TTC549 (cell line): ENCODE results near the gene TREH.

Experiments used
- FAIRE-seq: peaks from 2 replicates; lab custom pipeline; 2012; peaks lifted over from hg19 to GRCh38; lab: Jason Lieb, UNC

Gene TREH

DNA sequence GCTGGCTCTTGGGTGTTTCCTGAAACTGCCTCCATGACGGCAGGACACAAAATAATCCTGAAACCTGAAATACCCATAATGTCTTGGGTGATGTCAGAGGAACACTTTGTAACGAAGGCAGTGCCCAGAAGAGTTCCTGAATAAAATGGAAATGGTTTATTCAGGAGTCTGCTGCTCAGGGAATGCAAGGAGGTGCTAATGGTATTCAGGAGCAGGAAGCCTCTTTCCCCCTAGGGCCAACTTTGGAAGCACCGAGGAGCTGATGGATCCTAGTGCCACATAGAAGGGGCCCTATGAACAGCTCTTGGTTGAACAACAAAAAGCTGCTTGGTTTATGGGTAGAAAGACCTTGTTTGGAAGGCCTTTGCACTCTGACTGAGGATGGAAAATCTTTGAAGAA is 15.5 kb downstream of the TREH start:
- no peak for FAIRE-seq

DNA sequence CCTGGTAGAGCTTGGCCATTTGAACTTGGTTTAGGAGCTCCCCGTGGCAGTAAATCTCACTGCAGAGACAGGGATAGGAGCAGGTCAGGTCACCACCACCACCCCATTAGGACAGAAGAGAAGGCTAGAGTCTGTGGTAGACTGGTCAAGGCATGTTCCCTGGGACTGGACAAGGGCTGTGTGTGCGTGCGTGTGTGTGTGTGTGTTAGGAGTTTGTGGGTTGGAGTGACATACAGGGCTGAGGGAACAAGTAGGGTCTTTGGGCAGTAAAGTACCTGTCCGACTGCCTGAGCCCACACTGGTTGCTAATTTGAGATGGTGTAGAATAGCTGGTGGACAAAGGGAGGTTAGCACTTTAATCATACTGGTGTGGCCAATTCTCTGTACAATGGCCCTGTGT is 16.1 kb downstream of the TREH start:
- FAIRE-seq: no peak

DNA sequence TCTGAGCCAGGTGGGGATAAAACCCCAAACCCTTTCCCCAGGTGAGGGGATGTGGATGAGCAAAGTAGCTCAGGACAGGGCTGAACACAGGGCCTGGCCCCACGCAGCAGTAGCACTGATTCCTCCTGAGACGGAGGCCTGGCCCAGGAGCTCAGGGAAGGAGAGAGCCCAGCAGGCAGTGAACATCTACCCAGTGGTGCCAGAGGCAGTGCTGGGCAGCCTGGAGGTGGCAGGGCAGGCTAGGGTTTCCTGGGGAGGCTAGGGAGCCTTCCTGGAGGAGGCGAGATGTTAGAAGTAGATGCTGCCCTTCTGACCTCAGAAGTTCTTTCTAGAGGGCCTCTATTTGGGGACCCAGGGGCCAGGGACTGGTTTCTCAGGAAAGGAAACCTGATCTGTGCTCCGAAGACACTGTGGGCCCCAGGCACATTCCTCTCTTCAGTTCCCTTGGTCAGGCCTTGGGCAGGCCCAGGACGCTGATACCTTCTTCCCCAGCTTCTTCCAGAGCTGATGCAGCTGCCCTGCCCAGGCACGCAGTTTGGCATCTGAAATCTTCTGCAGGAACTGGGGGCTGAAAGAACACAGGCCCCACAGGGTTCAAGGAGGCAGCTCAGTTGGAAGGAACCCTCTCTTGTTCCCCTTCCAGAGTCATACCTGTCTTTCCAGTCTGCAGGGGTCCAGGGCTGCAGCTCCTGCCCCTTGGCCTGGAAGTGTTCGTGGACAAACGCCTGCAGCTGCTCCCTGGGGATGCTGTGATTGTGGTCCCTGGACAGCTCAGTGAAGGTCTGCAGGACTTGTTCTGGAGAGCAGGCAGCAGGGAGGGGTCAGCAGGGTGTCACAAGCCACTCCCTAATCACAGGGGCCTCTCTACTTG is 16.8 kb downstream of the TREH start:
- FAIRE-seq: no peak

DNA sequence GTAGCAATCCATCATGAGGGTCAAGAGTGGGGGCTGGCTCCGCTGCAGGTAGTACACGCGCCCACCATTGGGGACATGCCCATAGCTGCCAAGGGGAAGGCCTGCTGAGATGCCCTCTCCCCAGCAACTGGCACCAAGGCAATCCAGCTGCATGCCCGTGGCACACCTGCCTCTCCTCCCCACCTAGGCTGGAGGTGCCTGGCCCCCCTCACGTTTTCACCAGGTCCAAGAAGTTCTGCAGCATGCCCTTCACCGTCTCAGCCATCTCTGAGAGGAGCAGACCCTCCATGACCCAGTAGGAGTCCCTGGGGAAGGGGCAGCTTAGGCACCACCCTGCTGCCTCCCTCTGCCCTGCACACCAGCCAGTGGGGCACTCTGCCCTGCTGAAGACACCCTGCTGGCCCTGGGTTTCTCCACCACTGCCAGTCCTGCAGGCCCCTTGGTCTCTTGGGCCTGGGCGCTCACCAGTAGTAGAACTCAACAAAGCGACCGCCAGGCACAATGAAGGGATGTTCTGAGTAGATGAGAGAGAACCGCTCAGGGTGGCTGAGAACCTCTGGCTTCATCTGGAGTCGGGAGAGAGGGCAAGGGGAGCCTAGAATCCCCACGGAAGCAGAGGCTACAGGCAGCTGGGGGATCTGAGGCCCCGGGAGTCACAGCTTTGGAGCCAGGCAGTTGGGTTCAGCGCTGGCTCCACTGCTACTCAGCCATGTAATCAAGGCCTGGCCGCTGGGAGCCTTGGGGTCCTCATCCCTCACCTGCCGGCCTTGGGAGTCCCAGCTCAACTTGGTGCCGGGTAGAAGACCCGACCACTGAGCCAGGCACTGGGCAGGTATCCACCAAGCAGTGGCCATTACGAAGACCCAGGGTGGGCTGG is 17.8 kb downstream of the TREH start:
- FAIRE-seq: no peak

DNA sequence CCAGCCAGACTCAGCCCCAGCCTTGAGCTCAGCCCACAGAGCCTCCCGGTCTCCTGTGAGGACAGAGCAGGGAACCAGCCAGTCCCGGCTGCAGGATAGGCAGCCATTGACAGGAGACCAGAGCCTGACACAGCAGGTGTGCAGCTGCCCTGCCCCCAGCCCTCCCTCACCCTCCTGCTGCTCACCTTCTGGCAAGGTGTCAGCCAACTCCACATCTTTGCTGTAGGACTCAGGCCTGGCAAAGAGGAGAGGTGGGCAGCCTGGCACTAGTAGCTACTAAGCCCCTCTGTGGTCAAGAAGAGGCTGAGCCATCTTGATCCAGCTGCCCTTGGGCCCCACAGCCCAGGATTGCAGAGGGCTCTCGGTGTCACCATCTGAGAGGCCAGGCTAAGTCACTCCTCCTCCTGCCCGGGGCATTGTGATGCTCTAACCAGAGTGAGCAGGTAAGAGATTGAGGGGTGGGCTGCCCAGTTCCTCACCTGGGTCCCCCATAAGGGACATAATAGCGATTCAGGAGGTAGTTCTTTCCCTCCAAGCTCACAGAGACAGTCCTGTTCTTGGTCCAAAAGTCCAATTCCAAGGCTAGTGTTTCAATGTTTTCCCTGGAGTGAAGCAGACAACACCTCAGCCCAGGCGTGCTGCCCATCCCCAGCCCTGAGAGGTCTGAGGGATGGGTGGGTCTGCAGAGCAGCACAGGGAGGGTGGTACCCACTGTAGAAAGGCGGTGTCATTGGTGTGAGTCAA is 18.6 kb downstream of the TREH start:
- no peak for FAIRE-seq

DNA sequence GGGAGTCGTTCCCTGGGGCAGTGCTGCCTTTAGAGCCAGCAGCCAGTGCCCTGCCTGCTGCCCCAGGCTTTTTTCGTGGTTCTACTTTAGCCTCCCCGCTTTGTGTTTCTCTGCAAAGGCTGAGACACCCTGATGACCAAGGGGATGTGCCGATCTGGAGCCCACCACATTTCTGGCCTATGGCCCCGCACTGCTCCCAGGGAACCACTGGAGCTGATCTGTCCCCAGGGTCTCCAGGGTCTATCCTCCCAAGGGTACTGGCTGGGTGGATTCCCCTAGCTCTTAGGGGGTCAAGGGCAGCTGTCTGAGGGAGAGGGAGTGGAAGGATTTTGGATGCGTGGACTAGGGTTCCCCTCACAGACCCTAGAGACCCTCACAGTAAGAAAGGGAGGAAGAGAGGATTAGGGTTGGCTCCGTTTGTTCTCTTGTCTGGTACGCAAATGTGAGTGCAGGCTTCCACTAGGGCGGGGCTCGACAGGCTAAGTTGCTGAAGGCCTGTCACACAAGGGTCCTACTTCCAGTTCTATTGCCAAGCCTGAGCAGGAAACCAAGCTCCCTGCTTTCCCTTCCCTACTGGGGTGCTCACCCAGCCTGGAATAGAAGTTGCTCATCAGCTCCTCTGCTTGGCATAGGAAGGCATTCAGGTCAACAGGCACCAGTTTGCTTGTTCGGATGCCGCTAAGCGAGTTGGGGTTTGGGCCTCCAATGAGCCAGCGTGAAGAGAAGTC is 19.3 kb downstream of the TREH start:
- FAIRE-seq: no peak

DNA sequence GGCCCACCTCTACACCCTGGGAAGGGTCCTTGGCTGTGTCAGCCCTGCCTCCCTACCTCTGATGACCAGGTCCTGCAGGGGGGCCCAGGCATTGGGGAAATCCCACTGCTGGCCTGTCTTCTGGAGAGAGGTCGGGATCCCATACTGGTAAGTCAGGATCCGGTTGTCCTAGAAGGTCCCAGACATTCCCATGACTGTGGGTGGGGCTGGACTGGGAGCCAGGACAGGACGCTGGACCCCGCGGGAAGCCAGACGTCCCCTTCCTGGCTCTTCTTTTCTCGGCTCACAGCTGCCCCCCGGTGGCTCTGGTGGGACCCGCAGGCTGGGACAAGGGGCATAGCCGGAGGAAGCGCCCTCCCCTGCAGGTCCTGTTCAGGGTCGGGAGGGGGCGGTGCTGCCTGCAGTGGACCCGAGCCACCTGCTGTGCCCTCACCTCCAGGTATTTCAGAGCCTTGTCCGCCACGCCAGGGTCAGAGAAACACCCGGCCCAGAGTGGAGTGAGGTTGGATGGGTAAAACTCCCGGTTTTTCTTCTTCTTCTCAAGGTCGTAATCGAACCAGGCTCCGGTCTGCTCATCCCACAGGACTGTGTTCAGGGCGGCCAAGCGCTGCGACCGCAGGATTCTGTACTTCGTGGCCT is 20.0 kb downstream of the TREH start:
- FAIRE-seq: no peak

DNA sequence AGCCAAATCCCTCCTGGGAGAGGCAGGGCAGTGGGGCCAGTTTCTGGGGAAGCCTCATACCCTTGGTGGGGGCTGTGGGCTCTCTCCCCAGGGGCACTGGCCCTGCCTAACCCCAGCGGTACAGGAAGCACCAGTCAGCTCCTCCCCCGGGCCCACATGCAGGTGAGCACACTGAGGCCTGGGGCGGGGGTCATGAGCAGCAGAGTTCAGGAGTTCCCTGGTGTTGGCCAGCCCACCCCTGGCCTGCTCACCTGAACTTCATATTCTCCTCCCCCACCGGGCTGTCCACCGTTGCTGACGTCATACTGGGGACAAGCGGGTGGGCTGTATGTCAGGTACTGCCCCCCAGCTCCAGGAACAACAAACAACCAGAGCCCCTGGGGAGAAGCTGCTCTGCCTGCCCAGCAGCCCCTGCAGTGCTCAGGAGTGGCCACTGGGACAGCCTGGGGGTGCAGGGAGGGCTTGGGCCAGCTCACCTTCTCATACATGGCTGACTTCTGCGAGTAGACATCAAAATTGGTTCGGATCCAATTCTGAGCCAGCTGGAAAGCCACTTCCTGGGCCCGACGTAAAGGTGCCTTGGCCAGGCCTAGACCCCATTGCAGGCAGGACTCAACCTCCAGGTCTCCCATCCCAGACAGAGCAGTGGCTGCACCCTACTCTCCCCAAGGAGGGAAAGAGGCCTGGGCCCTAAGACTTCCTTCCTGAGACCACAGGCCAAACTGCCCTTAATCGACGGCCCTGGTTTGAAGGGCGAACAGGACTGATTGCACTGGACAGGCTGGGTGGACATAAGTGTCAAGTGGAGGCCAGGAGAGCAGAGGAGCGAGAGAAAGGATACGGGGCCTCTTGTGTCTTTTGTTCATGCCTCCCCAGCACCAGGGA is 20.8 kb downstream of the TREH start:
- no peak for FAIRE-seq

DNA sequence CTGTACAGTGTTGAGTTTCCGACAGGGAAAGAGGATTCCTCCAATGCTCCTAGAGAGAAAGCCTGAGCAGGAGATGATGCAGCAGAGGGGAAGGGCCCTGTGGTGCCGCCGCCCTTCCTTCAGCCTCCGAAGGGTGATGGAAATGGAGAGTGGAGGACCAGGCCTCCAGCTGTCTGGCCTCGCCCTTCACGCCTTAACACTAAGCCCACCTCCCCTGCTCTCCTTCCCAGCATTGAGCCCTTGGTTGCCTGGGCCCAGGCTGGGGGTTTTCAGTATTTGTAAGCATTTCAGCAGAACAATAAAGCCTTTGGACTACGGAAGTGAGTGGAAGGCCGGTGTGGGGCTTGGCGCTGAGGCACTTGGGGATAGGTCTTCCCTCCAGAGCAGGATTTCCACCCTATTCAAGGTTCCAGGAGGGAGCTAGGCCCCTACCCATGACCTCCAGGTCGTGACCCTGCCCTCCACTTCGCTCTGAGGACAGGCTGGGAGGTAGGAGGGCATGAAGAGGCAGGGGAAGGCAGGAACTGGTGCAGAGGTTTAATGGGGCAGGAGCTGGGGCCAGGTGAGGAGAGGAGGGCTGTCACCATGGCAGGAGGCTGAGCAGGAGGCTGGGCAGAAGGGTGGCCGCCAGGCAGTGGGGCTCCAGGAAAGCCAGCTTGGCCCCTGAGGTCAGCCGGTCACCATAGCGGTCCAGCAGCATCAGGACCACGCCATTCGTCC is 21.6 kb downstream of the TREH start:
- no peak for FAIRE-seq

DNA sequence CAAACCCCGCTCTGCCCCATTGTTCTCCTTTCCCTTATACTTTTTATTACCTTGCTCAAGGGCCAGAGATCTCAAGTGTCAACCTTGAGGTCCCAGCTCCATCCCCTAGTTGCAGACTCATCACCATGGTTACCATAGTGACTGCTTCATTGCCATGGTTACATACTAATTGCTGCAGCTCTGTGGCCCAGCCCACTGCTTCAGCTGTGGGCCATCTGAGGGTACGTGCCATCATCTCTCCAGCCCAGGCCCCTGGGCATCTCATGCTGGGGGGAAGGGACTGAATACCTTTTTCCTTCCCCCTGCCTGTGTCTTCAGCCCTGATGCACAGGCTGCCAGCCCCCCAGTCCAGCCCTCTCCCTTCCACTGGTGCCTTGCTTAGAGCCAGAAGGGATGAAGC is 22.2 kb downstream of the TREH start:
- no peak for FAIRE-seq

DNA sequence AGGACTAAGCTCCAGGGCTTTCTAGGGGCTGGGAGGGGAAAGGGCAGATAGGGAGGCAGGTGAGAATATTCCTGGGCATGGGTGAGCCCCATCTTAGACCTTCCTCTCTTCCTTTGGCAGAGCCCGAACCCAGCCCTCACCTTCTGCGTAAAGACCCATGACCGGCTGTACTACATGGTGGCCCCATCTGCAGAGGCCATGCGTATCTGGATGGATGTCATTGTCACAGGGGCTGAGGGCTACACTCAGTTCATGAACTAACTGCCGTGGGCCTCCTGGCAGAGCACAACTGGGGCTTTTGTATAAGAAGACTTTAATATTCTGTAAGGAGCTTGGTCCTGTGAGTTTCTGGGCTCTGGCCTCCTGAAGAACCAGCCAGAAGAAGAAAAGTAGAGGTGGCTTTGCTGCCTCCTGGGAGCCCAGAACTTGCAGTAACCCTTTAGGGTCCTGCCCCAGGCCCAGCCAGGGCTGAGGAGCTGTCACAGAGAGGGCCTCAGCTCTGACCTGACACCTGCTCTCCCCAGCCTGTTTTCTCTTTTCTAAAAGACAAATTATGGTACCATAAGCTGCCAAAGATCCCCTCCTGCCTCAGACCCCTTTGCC is 22.8 kb downstream of the TREH start:
- FAIRE-seq: no peak

DNA sequence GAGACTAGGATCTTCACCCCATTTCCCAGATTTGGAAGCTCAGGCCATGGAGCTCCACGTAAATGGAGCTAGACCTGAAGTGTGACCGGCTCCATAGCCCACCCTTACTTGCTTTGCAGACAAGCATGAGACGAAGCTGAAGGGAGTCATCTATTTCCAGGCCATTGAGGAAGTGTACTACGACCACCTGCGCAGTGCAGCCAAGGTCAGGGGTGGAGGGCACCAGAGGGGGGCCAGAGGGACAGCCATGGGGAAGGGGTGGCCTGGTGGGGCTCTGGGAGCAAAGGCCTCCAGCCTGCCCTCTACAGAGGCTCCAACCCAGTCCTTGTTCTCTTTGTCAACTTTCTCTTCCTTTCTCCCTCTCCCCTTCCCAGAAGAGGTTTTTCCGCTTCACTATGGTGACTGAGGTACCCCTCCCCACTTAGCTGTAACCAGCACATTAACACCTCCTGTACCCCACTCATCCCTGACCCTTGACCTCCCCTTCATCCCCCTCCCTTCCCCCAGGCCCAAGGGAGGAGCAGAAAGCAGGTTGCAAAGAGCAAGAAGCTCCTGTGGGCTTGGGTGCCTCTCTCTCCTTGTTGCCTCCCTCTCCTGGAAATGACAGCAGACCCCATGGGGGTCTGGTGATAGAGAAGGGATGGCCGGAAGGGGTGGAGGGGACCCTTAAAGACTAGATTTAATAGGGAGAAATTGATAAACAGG is 23.8 kb downstream of the TREH start:
- no peak for FAIRE-seq

DNA sequence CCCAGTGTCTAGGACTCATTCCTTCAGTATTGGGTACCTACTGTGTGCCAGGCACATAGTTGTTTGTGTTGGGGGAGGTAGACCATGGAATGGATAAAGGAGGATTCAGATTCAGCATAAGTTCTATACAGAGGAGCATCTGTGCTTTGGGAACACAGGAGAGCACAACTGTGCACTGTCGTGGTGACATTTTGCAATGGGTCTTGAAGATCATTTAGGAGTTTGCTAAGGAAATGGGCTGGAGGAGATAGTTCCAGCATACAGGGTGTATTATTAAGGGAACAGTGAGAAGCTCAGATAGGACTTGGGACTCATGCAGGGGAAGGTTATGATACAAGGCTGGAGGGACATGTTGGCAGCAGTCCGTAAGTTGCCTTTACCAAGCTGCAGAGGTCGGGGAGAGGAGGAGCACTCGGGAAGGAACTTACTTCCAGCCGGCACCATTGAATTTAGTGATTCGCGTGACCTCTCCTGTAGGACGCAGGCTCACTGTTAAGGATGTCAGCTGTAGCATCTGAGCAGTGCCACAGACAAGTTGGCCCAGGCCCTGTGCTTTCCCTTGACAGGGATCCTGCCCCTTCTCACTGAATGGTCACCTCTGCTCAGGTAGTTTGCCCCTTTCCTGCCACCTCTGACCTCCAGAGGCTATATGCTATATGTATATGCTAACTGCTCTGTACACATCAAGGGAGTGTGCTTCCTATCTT is 25.6 kb downstream of the TREH start:
- no peak for FAIRE-seq

DNA sequence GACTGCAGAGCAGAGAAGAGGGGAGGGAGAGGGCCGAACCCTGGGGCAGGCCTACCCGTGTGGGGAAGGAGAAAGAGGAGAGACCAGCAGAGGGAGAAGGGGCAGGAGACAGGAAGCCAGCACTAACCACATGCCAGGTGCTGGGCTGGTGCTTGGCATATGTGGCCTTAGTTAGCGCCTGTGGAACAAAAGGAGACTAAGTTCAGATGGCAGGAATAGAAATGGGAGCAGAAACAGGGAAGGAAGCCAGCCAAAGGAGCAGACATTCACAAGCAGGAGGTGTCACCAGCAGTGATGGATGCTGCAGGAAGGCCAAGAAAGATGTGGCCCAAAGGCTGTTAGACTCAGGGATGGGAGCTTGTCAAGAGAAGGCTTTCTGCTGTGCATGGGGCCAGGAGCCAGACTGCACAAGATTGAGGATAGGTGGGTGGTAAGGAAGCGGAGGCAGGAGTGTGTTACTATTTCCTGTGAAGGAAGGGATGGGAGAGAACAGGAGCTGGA is 26.7 kb downstream of the TREH start:
- FAIRE-seq: no peak

DNA sequence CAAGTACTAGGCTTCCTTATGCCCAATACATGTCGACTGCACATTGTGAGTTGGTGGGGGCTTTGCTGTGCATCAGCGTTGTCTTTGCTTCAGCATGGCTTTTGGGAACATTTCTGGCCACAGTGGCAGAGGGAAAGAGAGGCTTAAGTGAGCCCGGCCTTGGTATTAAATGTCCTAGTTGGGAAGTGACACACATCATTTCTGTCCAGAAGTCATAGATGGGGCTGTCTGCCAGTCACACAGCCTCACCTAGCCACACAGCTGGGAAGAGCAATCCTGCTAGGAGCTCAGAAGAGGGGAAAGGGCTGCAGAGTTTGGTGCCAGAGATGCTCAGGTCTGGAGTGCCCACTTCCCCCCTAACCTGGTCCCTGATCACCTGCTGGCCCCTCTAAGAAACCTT is 27.6 kb downstream of the TREH start:
- FAIRE-seq: no peak

DNA sequence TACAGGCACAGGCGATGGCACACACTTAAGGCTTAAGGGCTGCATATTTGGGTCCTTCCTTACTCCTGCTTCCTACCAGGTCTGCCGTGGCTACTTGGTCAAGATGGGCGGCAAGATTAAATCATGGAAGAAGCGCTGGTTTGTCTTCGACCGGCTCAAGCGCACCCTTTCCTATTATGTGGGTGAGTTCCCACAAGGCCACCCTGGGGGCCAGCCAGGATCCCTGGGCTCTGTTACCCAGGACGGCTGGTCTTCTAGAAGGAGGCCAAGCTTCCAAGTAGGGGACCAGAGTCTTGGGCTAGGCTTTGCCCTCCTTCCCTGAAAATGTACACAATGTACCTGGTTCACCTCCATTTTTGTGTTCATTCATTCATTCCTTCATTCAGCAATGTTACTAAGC is 29.1 kb downstream of the TREH start:
- no peak for FAIRE-seq

DNA sequence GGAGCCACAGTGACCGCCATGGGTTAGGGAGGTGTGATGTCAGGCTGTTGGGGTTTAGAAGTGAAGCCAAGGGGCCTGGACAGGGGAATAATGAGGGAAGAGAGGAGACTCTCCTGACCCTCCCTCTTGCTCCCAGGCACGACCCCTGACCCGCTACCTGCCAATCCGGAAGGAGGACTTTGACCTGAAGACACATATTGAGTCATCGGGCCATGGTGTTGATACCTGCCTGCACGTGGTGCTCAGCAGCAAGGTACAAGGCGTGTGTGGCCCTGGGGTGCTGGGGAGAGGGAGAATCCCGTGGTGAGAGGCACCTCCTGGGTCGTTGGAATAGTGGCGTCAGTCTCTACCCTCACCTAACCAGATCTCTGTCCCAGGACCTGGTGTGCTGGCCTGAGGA is 29.5 kb downstream of the TREH start:
- FAIRE-seq: no peak

DNA sequence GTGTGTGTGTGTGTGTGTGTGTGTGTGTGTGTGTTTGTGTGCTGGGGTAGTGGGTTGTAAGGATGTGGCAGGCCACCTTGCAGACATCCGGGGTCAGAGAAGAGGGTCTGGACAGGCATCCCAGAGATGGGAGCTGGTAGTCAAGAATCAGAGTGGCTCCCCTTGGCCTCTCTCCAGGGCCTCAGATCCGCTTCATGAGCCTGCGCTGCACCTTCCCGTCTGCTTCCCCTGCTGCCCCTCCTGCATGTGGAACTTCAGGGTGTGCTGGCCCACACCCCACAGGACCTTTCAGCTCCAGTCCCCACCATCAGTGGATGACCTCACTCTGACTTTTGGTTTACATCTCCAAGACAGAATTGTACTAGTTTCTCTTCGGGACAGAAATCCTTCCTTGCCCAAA is 31.2 kb downstream of the TREH start:
- FAIRE-seq: no peak
